ENCODE measurements around the gene HPX. TPM values are rescaled to one million over a fixed set of nuclear protein-coding genes. Genes with fewer than 3 reads are reported as not detected.

The HPX gene
- total RNA-seq, 1 donor from 2014 or later, result 0.56 TPM

GRCh38 chr11:6476571-6476970 lies 35.8 kb upstream of the HPX start:
- Histone ChIP-seq H3K9ac (no peak overlapping the region), H3K79me2 (ENCODE audit: low read depth) (peaks cover 27% of the 10 kb centered on the region), H3K36me3 (no peaks in the 10 kb centered on the region), H3K4me2 (no peak overlapping the region), H4K20me1 (ENCODE audit: low read depth) (no peaks in the 10 kb centered on the region), H3K4me3 (no peak overlapping the region), H3K9me3 (ENCODE audit: low read depth) (no peaks in the 10 kb centered on the region), H3K27ac (no peak overlapping the region), H3K27me3 (no peaks in the 10 kb centered on the region), H3K4me1 (peaks cover 12% of the 10 kb centered on the region), H2AFZ (replicated peaks) (no peak overlapping the region), H3F3A (ENCODE audit: low read depth) (peaks cover 33% of the 10 kb centered on the region)
- Mint-ChIP-seq H3K9me3 (no peaks in the 10 kb centered on the region), H3K4me1 (peaks cover 37% of the 10 kb centered on the region), H3K36me3 (peaks cover 17% of the 10 kb centered on the region), H3K27me3 (ENCODE audit: insufficient read depth, low read depth) (peaks cover 6% of the 10 kb centered on the region), H3K4me3 (no peak overlapping the region), H3K27ac (no peak overlapping the region)
- TF ChIP-seq CTCF (IDR thresholded peaks at IDR 0.05), result no peak
- TF ChIP-seq EZH2 (IDR thresholded peaks at IDR 0.05), result no peak
- no peak for TF ChIP-seq EZH2phosphoT487 (IDR thresholded peaks at IDR 0.05)
- DNase-seq (ENCODE audit: low spot score), result no peak

DNA sequence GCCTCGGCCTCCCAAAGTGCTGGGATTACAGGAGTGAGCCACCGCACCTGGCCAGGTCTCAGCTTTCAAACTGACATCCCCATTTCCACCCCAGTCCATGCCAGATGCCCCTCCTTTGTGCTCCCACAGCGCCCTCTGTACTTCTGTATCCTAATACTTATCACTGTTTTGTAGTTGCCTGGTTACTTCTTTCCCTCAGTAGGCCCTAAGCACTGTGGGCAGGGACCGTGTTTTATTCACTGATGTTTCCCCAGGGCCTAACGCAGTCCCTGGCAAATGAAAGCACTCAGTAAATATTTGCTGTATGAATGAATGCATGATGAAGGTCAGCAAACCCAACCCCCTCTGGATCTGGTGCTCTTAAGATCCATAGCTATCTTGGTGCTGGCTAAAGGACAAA lies 35.1 kb upstream of the HPX start:
- Mint-ChIP-seq H3K9me3 (no peaks in the 10 kb centered on the region), H3K27ac (peak overlapping the region; percentile 46), H3K4me3 (peak overlapping the region; percentile 71), H3K4me1 (peaks cover 35% of the 10 kb centered on the region), H3K27me3 (ENCODE audit: insufficient read depth, low read depth) (peaks cover 6% of the 10 kb centered on the region), H3K36me3 (peaks cover 17% of the 10 kb centered on the region)
- TF ChIP-seq CTCF (IDR thresholded peaks at IDR 0.05) (no peak), EZH2phosphoT487 (IDR thresholded peaks at IDR 0.05) (no peak), EZH2 (IDR thresholded peaks at IDR 0.05) (no peak)
- Histone ChIP-seq H3K4me1 (peaks cover 12% of the 10 kb centered on the region), H3K36me3 (no peaks in the 10 kb centered on the region), H3K4me3 (no peak overlapping the region), H2AFZ (replicated peaks) (no peak overlapping the region), H3K27me3 (no peaks in the 10 kb centered on the region), H3K79me2 (ENCODE audit: low read depth) (peaks cover 25% of the 10 kb centered on the region), H3F3A (ENCODE audit: low read depth) (peaks cover 33% of the 10 kb centered on the region), H3K9ac (no peak overlapping the region), H3K4me2 (no peak overlapping the region), H4K20me1 (ENCODE audit: low read depth) (no peaks in the 10 kb centered on the region), H3K9me3 (ENCODE audit: low read depth) (no peaks in the 10 kb centered on the region), H3K27ac (no peak overlapping the region)
- DNase-seq (ENCODE audit: low spot score), result peak; percentile 15

DNA sequence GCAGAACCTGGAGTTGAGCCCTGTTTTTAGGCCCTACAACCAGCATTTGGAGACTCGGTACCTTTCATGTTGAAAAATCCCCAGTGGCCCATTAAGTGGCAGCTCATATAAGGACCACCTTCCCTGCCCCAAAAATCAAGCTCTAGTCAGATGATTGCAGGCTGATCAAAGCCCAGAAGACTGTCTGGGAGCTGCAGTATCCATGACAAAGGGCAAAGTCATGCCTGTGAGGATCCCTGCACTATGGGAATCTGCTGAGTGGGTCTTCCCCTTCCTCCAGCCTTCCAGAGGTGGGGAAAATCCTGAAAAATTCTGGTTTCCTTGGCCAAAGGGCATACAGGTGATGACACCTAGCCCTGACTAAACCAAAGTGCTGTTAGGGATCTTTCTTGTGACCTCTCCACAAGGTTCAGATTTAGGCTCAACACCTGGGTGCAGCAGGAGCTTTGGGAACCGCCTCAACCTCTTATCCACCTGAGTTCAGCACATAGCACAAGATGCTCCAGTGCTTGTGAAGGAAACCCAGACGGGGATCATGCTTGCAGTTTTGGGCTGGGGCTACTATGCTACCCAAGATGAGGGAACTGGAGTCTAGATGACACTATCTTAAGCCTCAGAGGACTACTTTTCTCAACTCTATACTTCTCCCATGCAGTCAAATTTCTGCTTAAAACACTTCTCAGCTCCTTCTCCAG lies 34.2 kb upstream of the HPX start:
- DNase-seq (ENCODE audit: low spot score), result no peak
- Histone ChIP-seq H3K4me1 (peaks cover 7% of the 10 kb centered on the region), H3K36me3 (no peaks in the 10 kb centered on the region), H3K27ac (no peak overlapping the region), H3K9me3 (ENCODE audit: low read depth) (no peaks in the 10 kb centered on the region), H3K9ac (no peak overlapping the region), H3K79me2 (ENCODE audit: low read depth) (peaks cover 17% of the 10 kb centered on the region), H3F3A (ENCODE audit: low read depth) (peaks cover 33% of the 10 kb centered on the region), H3K4me2 (peak overlapping the region; percentile 100), H3K4me3 (peak overlapping the region; percentile 99), H2AFZ (replicated peaks) (no peak overlapping the region), H4K20me1 (ENCODE audit: low read depth) (no peaks in the 10 kb centered on the region), H3K27me3 (no peaks in the 10 kb centered on the region)
- TF ChIP-seq CTCF (IDR thresholded peaks at IDR 0.05), result no peak
- no peak for TF ChIP-seq EZH2 (IDR thresholded peaks at IDR 0.05)
- TF ChIP-seq EZH2phosphoT487 (IDR thresholded peaks at IDR 0.05), result no peak
- peaks cover 17% of the 10 kb centered on the region for H3K36me3 Mint-ChIP-seq
- H3K27me3 Mint-ChIP-seq (ENCODE audit: insufficient read depth, low read depth), result peaks cover 6% of the 10 kb centered on the region
- no peaks in the 10 kb centered on the region for H3K9me3 Mint-ChIP-seq
- peak overlapping the region; percentile 86 for H3K4me3 Mint-ChIP-seq
- H3K4me1 Mint-ChIP-seq, result peaks cover 25% of the 10 kb centered on the region
- H3K27ac Mint-ChIP-seq, result no peak overlapping the region

All from neural progenitor cell (in vitro differentiated cells).